ENCODE measurements around the gene INKA2. TPM values are rescaled to one million over a fixed set of nuclear protein-coding genes. Genes with fewer than 3 reads are reported as not detected.
A peak's percentile ranks its signal among the peaks of the same experiment; 100 is the strongest.

Gene INKA2
- total and polyA plus RNA-seq, 7 experiments from 2014 or later = 0.94 to 5.6 (median 2.3) TPM; not detected in 4

- Histone ChIP-seq H3K36me3 (ENCODE audit: control insufficient read depth in 2 of 3, insufficient read depth in 3 of 3, low read length in 3 of 3) (no peaks in the 10 kb centered on the region), H3K9me3 (ENCODE audit: control insufficient read depth in 2 of 3, low read length in 3 of 3) (no peaks in the 10 kb centered on the region), H3K27me3 (ENCODE audit: control insufficient read depth in 2 of 2, insufficient read depth in 2 of 2, low read length in 2 of 2) (no peaks in the 10 kb centered on the region), H3K4me1 (ENCODE audit: control insufficient read depth in 2 of 2, insufficient read depth in 2 of 2, low read length in 2 of 2) (no peaks in the 10 kb centered on the region), H3K27ac (ENCODE audit: low read depth, low read length) (no peak overlapping the region), H3K4me3 (ENCODE audit: low read length) (no peak overlapping the region)
- CTCF ChIA-PET = interaction anchor here (0.7 to 1.6 kb wide), 5 partner anchors 19 to 266 kb away, joined by 3 to 7 read pairs (median 5); no protein-coding TSS in a partner anchor
- POLR2A ChIA-PET = interaction anchor here (2.0 kb wide), 1 partner anchor 240 kb away, joined by 11 read pairs; no protein-coding TSS in a partner anchor
- H3K27me3 Mint-ChIP-seq = peaks cover 0 to 17% (median 0%) of the 10 kb centered on the region in 5 donors
- no peaks in the 10 kb centered on the region for H3K9me3 Mint-ChIP-seq
- no peaks in the 10 kb centered on the region for H3K36me3 Mint-ChIP-seq
- no peak overlapping the region for H3K4me3 Mint-ChIP-seq
- H3K4me1 Mint-ChIP-seq = peaks cover 0 to 24% (median 0%) of the 10 kb centered on the region in 7 donors
- peak overlapping the region in 1 of 9 donors; percentile 41 for H3K27ac Mint-ChIP-seq
- intact Hi-C loops (cut with micrococcal nuclease) = loop anchor here (1.0 to 10.0 kb wide), 7 partner anchors 9 to 1113 kb away; partner anchors contain the start of gene INKA2 (in 1 of the 2)
- DNase-seq (no peak), ATAC-seq (no peak)
These were observed 8.8 kb upstream of the INKA2 start for GRCh38 chr1:111747947-111748346.

- intact Hi-C loops (cut with micrococcal nuclease) = loop anchor here (1.0 to 10.0 kb wide), 7 partner anchors 8 to 1113 kb away; partner anchors contain the start of gene INKA2 (in 1 of the 2)
- H3K4me3 ChIP-seq (ENCODE audit: low read length) = no peak overlapping the region
- no peaks in the 10 kb centered on the region for H3K9me3 ChIP-seq (ENCODE audit: control insufficient read depth in 2 of 3, low read length in 3 of 3)
- H3K27ac ChIP-seq (ENCODE audit: low read depth, low read length) = no peak overlapping the region
- Mint-ChIP-seq H3K27me3 (peaks cover 0 to 23% (median 0%) of the 10 kb centered on the region in 5 donors), H3K36me3 (no peaks in the 10 kb centered on the region), H3K9me3 (no peaks in the 10 kb centered on the region), H3K4me3 (no peak overlapping the region), H3K27ac (no peak overlapping the region), H3K4me1 (peaks cover 0 to 21% (median 0%) of the 10 kb centered on the region in 7 donors)
- no peaks in the 10 kb centered on the region for H3K27me3 ChIP-seq (ENCODE audit: control insufficient read depth in 2 of 2, insufficient read depth in 2 of 2, low read length in 2 of 2)
- no peaks in the 10 kb centered on the region for H3K36me3 ChIP-seq (ENCODE audit: control insufficient read depth in 2 of 3, insufficient read depth in 3 of 3, low read length in 3 of 3)
- no peaks in the 10 kb centered on the region for H3K4me1 ChIP-seq (ENCODE audit: control insufficient read depth in 2 of 2, insufficient read depth in 2 of 2, low read length in 2 of 2)
- ChIA-PET CTCF (interaction anchor here (0.7 to 1.6 kb wide), 8 partner anchors 20 to 267 kb away, joined by 3 to 7 read pairs (median 4); no protein-coding TSS in a partner anchor), POLR2A (interaction anchor here (2.0 kb wide), 1 partner anchor 240 kb away, joined by 11 read pairs; no protein-coding TSS in a partner anchor)
- ATAC-seq (peak; percentile 85), DNase-seq (peak in 8 of 9 donors; percentile 10 to 61 (median 43))
These were observed 8.1 kb upstream of the INKA2 start for GRCh38 chr1:111747282-111747734.

GRCh38 chr1:111746614-111746999, 7.4 kb upstream of the INKA2 start:
- Histone ChIP-seq H3K27me3 (ENCODE audit: control insufficient read depth in 2 of 2, insufficient read depth in 2 of 2, low read length in 2 of 2) (no peaks in the 10 kb centered on the region), H3K4me3 (ENCODE audit: low read length) (no peak overlapping the region), H3K27ac (ENCODE audit: low read depth, low read length) (no peak overlapping the region), H3K4me1 (ENCODE audit: control insufficient read depth in 2 of 2, insufficient read depth in 2 of 2, low read length in 2 of 2) (no peaks in the 10 kb centered on the region), H3K36me3 (ENCODE audit: control insufficient read depth in 2 of 3, insufficient read depth in 3 of 3, low read length in 3 of 3) (no peaks in the 10 kb centered on the region), H3K9me3 (ENCODE audit: control insufficient read depth in 2 of 3, low read length in 3 of 3) (no peaks in the 10 kb centered on the region)
- peak overlapping the region in 1 of 9 donors; percentile 43 for H3K27ac Mint-ChIP-seq
- ChIA-PET CTCF (interaction anchor here (0.9 to 1.6 kb wide), 6 partner anchors 20 to 266 kb away, joined by 3 to 7 read pairs (median 5); no protein-coding TSS in a partner anchor), POLR2A (interaction anchor here (2.0 kb wide), 1 partner anchor 239 kb away, joined by 11 read pairs; no protein-coding TSS in a partner anchor)
- intact Hi-C loops (cut with micrococcal nuclease) = loop anchor here in 1 of 2 donors (2.0 to 10.0 kb wide), 3 partner anchors 32 to 1112 kb away; no protein-coding TSS in a partner anchor
- peaks cover 0 to 30% (median 2%) of the 10 kb centered on the region in 5 donors for H3K27me3 Mint-ChIP-seq
- ATAC-seq (no peak), DNase-seq (no peak)
- H3K9me3 Mint-ChIP-seq = no peaks in the 10 kb centered on the region
- peaks cover 0 to 17% (median 0%) of the 10 kb centered on the region in 7 donors for H3K4me1 Mint-ChIP-seq
- no peak overlapping the region for H3K4me3 Mint-ChIP-seq
- H3K36me3 Mint-ChIP-seq = no peaks in the 10 kb centered on the region

- Mint-ChIP-seq H3K4me3 (no peak overlapping the region), H3K27ac (peak overlapping the region in 2 of 9 donors; percentile 16 to 43), H3K4me1 (peaks cover 0 to 18% (median 0%) of the 10 kb centered on the region in 7 donors), H3K36me3 (no peaks in the 10 kb centered on the region), H3K27me3 (peaks cover 2 to 37% (median 5%) of the 10 kb centered on the region in 5 donors), H3K9me3 (no peaks in the 10 kb centered on the region)
- DNase-seq = no peak
- H3K4me1 ChIP-seq (ENCODE audit: control insufficient read depth in 2 of 2, insufficient read depth in 2 of 2, low read length in 2 of 2) = no peaks in the 10 kb centered on the region
- ChIA-PET POLR2A (interaction anchor here (2.0 kb wide), 1 partner anchor 238 kb away, joined by 11 read pairs; no protein-coding TSS in a partner anchor), CTCF (interaction anchor here (0.9 to 1.6 kb wide), 3 partner anchors 33 to 238 kb away, joined by 3 to 5 read pairs (median 3); no protein-coding TSS in a partner anchor)
- intact Hi-C loops (cut with micrococcal nuclease) = loop anchor here in 1 of 2 donors (2.0 to 10.0 kb wide), 3 partner anchors 31 to 1111 kb away; no protein-coding TSS in a partner anchor
- H3K27me3 ChIP-seq (ENCODE audit: control insufficient read depth in 2 of 2, insufficient read depth in 2 of 2, low read length in 2 of 2) = peaks cover 0 to 5% of the 10 kb centered on the region in 2 donors
- ATAC-seq = no peak
- no peak overlapping the region for H3K4me3 ChIP-seq (ENCODE audit: low read length)
- H3K36me3 ChIP-seq (ENCODE audit: control insufficient read depth in 2 of 3, insufficient read depth in 3 of 3, low read length in 3 of 3) = no peaks in the 10 kb centered on the region
- H3K9me3 ChIP-seq (ENCODE audit: control insufficient read depth in 2 of 3, low read length in 3 of 3) = no peaks in the 10 kb centered on the region
- H3K27ac ChIP-seq (ENCODE audit: low read depth, low read length) = no peak overlapping the region
These were observed 6.7 kb upstream of the INKA2 start for GRCh38 chr1:111745675-111746613.

GRCh38 chr1:111743679-111744101, 4.5 kb upstream of the INKA2 start:
- H3K27me3 ChIP-seq (ENCODE audit: control insufficient read depth in 2 of 2, insufficient read depth in 2 of 2, low read length in 2 of 2) = peaks cover 3 to 6% of the 10 kb centered on the region in 2 donors
- no peak overlapping the region for H3K4me3 Mint-ChIP-seq
- no peaks in the 10 kb centered on the region for H3K36me3 ChIP-seq (ENCODE audit: control insufficient read depth in 2 of 3, insufficient read depth in 3 of 3, low read length in 3 of 3)
- H3K27ac Mint-ChIP-seq = no peak overlapping the region
- H3K4me3 ChIP-seq (ENCODE audit: low read length) = no peak overlapping the region
- CTCF ChIA-PET = interaction anchor here (1.5 to 1.9 kb wide), 2 partner anchors 11 to 29 kb away, joined by 4 to 5 read pairs; no protein-coding TSS in a partner anchor
- H3K27ac ChIP-seq (ENCODE audit: low read depth, low read length) = no peak overlapping the region
- intact Hi-C loops (cut with micrococcal nuclease) = loop anchor here in 1 of 2 donors (10.0 kb wide), 1 partner anchor 1109 kb away; no protein-coding TSS in a partner anchor
- no peaks in the 10 kb centered on the region for H3K9me3 Mint-ChIP-seq
- POLR2A ChIA-PET = interaction anchor here (0.6 to 1.1 kb wide), 2 partner anchors 17 to 23 kb away, joined by 3 to 6 read pairs; no protein-coding TSS in a partner anchor
- peaks cover 15 to 50% (median 17%) of the 10 kb centered on the region in 5 donors for H3K27me3 Mint-ChIP-seq
- DNase-seq (peak in 1 of 9 donors; percentile 15), ATAC-seq (no peak)
- peaks cover 5 to 23% (median 10%) of the 10 kb centered on the region in 7 donors for H3K4me1 Mint-ChIP-seq
- no peaks in the 10 kb centered on the region for H3K4me1 ChIP-seq (ENCODE audit: control insufficient read depth in 2 of 2, insufficient read depth in 2 of 2, low read length in 2 of 2)
- no peaks in the 10 kb centered on the region for H3K36me3 Mint-ChIP-seq
- H3K9me3 ChIP-seq (ENCODE audit: control insufficient read depth in 2 of 3, low read length in 3 of 3) = no peaks in the 10 kb centered on the region

Data from naive thymus-derived CD4-positive, alpha-beta T cell (primary cell).